GM12891 (cell line): ENCODE data around the gene DVL3.

Experiments used
- PAX5 ChIP-seq: IDR thresholded peaks from 2 replicates; pipeline ENCODE4 v1.6.1; 2011; ENCODE audit warnings: low read length, moderate library complexity, mild to moderate bottlenecking; ENCODE audit not compliant: insufficient read depth, severe bottlenecking
- POLR2A ChIP-seq: IDR thresholded peaks from 2 replicates; pipeline ENCODE4 v1.6.1; 2011; ENCODE audit warnings: low read depth, low read length, control low read depth
- POLR2AphosphoS5 ChIP-seq: IDR thresholded peaks from 2 replicates; pipeline ENCODE4 v1.6.1; 2011; ENCODE audit warnings: low read depth, low read length, control low read depth
- POU2F2 ChIP-seq: IDR thresholded peaks from 2 replicates; pipeline ENCODE4 v1.6.1; 2011; ENCODE audit warnings: low read depth, mild to moderate bottlenecking, control low read depth, low read length, moderate library complexity
- SPI1 ChIP-seq: IDR thresholded peaks from 2 replicates; pipeline ENCODE4 v1.6.1; 2011; ENCODE audit warnings: low read depth, low read length, control low read depth
- TAF1 ChIP-seq: IDR thresholded peaks from 2 replicates; pipeline ENCODE4 v1.6.1; 2011; ENCODE audit warnings: low read depth, low read length, control low read depth

- TF ChIP-seq TAF1: no peak
- TF ChIP-seq POLR2A: no peak
- no peak for TF ChIP-seq POU2F2
- TF ChIP-seq POLR2AphosphoS5: no peak
- no peak for TF ChIP-seq SPI1
- TF ChIP-seq PAX5: no peak
Observed at GRCh38 chr3:184166671-184167070, 11.5 kb downstream of the DVL3 start.
